Ammon's horn (tissue), 1 donor: ENCODE measurements around the gene CSMD2.

Source experiments
- DNase-seq: peaks from one replicate; pipeline ENCODE4 v3.0.0-alpha.2; 2016; ENCODE audit warnings: low spot score

CSMD2 gene

DNA sequence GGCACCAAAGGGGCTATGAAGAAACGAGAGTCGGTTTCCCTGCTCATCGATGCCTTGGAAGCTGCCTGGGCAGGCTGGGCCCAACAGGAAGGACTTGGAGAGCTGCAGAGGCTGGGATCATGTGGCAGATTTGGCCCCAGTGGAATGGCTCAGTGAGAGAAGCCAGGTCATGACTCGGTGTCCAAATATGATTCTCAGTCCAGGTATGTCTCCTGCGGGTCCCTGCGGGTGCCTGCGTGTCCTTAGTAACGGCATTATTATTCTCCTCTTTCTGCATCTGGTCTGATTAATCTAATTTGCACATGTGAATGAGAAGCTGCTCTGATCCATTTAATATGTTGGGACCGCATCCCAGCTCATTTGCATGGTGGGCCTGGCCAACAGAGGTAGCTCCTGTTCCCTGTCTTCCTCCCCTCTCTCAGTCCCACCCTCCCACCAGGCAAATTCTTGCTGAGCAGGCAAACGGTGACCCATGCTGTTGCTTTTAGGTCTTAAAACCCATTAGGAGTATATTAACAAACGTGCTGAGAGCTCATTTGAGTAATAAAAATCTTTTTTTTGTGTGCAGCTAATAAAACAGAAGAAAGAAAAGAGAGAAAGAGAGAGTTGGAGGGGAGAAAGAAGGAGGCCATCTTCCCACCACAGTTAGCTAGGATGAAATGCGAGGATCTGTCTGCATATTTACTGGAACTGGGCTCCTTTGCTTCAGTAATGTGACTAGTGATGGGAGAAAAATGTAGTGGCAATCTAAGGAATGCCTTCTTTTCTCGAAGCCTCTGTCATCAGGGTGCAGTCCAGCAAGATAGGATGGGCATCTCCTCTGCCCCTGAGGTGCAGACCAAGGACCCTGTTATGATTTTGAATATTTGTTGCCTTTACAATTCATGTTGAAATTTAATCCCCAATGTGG is 167.6 kb downstream of the CSMD2 start:
- no peak for DNase-seq

GRCh38 chr1:33996281-33996680 is 168.7 kb downstream of the CSMD2 start:
- DNase-seq: no peak

GRCh38 chr1:33993301-33993700 is 171.7 kb downstream of the CSMD2 start:
- no peak for DNase-seq

DNA sequence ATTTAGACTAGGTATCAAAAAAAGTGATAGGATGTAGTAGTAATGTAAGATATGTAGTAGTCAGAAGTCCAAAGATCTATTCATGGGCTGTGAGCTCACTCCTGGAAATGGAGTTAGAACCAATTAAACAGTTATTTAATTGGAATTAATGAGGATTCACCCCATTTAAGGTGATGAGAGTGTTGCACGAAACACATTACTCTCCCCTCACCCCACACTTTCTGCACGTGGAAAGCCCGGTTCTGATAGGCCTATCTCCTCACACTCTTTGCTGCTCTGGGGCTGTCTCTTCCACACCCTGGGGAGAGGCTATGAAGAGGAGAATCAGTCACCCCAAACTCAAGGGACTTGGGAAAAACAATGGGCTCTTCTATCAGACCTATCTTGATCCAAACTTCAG is 174.7 kb downstream of the CSMD2 start:
- DNase-seq: no peak

DNA sequence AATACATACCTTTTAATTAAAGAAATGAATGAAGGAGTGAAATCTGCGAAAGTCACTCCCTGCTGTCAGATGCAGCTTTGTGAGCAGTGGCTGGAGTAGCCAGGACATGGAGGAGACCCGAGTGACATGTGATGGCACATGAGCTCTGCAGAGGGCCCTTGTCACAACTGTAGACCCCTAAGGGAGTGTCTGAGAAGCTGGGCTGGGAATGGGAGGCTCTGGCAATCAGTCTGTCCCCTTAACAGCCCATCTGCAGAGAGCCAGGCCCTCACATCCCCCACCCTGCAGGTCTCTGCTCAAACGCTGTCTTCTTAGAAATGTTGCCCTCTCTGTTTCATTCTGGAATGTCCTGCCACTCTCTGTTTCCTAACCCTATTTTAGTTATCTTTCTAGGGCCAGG is 176.9 kb downstream of the CSMD2 start:
- DNase-seq: no peak

DNA sequence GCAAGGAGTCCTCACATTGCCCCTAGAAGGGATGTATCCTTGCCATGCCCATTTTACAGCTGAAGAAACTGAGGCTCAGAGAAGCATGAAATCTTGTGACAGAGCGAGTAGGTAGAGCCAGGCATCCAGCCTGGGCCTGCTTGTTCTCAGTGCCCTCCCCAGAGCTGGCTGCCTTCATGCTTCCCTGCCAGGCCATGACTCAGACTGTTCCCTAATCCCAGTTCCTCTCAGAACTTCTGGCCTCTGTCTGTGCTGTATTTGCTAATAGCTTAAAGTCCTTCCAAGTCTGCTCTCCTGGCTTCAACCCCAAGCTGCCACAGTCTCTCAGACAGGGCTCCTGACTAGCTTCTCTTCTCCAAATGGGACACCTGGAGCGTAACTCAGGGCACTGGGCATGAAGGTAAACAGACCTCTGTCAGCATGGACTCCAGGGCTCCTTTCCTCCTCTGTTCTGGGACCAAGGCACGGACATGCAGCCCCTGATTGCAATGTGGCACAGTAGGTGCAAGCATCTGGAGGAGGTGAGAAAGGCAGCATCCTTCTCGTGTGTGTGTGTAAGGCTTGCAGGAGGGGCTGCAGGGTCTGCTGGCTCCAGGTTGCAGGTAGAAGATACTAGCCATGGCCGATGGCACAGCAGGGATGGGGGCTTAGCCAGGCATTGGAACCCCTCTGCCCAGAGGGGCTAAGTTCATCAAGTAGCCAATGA is 178.5 kb downstream of the CSMD2 start:
- DNase-seq: peak; percentile 73

DNA sequence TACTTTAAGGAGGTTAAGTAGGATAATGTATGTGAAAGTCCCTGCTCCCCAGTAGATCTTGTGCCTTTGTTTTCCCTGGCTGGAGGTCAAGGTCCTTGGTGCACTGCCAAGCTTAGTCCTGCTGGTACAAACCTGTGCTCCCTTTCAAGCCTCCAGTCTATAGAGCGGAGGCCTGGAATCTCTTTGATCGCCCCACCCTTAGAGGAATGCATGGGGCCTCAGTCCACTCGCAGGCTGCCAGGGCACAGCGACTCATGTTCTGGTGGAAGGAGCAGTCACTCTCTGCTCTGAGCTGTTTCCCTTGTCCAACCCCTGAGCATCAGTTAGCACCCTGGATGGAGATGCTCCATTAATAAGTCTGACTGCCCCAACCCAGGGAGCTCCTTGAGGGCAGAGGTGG is 179.4 kb downstream of the CSMD2 start:
- no peak for DNase-seq

DNA sequence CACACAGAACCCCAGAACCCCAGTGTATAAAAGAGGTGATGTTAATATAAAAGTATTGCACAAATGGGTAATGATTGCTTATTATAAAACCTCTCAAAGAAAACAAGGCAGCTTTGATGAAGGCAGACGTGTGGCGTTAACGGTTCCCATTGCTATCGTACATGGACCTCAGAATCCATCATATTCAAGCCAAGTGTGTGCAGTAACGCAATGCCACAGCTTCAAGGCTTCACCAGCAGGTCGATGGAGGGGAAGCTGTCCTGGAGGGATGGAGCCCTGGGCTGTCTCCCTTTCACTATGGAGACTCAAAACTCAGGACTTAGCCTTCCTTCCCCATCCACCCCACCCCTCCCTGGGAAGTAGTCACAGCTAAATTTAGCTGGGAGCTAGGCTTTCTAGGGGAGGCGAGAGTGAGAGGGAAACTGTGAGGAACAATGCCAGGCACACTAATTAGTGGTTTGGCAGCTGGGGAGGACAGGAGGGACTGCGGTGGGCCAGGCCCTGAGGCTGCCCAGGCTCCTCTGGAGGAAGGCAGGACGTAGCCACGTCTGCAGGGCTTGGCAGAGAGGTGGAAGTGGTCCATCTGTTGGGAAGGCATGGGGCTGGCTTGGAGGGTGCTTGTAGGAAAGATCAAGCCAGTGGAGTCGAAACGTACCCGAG is 180.0 kb downstream of the CSMD2 start:
- no peak for DNase-seq

DNA sequence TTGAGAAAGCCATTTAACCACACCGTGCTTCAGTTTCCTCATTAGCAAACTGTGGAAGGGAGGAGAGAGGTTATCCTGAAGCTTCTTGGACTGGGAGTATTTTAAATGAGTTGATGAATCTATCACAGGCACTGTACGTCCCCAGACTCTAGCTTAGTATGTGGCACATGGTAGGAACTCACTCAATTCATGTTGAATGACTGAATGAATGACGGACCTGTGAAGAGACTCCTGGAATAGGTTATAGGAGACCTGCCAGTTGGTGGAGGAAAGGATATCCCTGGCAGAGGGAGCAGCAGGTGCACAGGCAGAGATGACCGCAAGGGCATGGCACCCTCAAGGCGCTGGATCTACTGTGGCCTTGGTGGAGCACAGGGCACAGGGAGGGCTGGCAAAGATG is 182.6 kb downstream of the CSMD2 start:
- no peak for DNase-seq

DNA sequence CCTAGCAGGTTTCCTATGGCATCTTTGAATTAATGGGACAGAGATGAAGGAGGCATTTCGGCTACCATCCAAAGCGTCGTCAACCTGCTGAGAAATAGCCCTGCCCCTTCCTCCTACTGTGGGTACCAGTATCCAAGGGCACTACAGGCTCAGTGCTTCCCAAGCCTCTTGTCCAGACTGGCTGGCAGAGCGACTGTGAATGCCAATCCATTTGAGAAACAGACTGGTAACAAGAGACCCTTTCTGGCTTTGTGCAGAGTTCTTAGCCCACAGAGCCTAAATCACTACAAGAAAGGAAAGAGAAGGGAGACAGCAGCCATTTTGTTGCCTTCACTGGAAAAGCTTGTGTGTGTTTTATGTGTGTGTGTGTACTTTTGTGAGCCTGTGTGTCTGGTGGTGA is 185.7 kb downstream of the CSMD2 start:
- DNase-seq: no peak

GRCh38 chr1:33975961-33976360 is 189.1 kb downstream of the CSMD2 start:
- DNase-seq: no peak

DNA sequence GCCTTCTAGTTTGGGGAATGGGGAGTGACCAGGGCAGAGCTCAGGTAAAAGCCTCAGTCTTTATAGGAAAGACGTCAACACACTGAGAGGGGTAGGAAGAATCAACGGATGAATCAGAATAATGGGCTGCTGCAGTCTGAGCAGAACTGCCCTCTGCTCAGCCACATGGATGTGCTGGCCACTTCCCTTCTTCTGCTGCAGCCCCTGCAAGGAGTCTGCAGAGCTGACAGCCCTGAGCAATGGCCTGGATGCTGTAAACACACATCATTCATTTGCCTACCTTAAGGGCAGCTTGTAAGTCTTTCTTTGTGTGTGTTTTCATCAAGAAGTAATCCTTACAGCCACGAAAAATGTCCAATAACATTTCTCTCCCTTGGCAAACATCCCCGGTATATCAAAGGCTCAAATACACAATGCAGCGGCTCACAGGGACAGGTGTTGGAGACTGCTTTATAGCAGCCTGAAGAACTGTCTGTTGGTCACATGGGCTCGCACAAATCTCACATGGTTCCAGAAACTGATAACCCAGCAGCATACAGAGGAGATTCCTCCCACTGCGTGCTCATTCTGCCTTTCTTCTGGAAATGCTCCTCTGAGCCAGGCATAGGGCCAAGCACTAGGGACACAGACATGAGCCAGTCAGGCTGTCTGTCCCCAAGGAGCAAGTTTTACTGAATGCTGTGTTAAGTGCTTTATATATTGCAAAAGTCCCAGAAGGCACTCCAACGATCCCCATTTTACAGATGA is 191.1 kb downstream of the CSMD2 start:
- peak; percentile 53 for DNase-seq

DNA sequence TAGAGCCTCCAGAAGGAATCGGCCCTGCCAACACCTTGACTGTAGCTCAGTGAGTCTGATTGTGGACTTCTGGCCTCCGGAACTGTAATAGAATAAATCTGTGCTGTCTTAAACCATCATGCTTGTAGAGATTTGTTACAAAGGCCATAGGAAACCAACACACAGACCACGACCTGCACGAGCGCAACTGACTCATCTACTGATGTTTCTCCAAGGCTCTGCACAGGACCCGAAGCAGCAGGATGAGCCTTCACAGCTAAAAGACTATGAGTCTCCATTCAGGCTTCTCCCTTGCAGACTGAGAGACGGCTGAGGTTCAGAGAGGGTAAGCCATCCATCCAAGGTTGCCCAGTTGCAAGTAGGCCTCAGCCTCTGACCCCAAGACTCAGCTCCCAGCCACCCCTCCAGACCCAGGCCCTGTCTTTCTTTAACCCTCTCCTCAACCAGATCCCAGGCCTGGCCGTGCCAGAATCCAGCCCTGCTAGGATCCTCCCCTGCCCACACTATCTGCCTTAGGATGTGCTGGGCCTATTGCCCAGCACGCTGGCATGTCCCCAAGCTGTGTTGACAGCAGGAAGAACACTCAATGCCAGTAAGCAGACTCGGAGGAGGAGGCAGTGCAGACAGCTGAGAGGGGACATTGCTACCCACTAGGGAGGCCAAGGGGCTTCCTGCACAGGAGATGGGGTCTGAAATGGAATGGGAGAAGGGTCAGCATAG is 192.2 kb downstream of the CSMD2 start:
- DNase-seq: peak; percentile 89

- DNase-seq: no peak
These were observed 193.1 kb downstream of the CSMD2 start for GRCh38 chr1:33971913-33972312.

DNA sequence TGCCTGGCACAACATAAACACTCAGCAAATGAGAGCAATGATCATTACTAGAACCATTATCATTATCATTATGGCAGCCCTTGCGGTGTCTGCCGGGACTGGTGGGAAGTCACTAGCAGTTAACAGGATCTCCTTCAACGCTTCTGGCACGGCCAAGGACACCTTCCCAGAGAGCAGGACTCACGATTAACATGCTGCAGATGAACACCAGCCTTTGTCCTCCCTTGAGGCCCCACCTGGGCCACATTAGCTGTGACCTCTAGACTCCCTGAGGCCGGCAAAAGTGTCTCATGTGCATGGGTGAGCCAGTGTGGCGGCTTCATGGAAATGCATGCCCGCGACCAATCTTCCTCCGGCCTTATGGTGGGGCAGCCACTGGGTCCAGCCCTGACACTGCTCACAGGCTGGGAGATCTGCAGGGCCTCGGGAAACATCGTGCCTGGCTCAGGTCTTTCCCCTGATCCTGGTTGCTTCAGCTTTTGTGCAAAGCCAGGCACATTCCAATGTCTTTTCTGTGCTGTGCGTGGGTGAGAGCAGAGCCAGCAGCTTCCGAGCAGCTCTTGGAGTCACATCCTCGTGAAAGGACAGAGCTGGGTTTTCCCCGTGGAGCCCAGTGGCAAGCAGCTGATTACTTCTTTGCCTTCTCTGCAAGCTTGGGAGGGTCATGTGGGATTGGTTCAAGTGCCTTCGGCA is 193.9 kb downstream of the CSMD2 start:
- DNase-seq: peak; percentile 51

DNA sequence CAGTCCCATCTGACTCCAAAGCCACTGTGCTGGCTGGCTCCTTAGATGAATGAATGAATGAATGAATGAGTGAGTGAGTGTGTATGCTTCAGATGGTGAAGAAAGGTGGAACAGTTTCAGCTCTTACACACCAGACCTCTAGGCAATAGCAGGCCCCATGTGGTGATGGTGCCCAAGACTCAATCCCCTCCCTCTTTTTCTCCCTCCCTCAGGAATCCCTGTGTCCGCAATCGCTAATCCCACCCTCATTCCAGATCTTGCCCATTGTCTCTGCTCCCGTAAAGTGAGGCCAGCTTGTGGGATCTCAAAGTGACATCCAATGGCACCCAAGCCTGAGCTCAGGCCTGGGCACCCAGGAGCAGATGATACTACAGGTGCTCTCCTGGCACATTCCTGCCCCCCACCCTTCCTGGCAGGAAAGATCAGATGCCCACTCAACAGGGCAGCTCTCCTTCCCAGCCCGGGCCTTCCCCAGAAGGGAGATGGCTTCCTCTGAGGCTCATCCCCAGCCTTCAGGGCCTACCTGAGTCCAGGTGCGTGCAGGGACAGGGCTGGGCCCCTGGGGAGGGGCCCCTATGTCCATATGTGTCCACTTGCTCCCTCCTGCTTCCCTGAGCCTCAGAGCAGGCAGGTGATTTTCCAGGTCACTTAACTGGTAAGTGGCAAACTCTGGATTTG is 194.7 kb downstream of the CSMD2 start:
- DNase-seq: no peak

GRCh38 chr1:33966346-33967141 is 198.5 kb downstream of the CSMD2 start:
- no peak for DNase-seq

GRCh38 chr1:33965086-33965485 is 199.9 kb downstream of the CSMD2 start:
- no peak for DNase-seq

DNA sequence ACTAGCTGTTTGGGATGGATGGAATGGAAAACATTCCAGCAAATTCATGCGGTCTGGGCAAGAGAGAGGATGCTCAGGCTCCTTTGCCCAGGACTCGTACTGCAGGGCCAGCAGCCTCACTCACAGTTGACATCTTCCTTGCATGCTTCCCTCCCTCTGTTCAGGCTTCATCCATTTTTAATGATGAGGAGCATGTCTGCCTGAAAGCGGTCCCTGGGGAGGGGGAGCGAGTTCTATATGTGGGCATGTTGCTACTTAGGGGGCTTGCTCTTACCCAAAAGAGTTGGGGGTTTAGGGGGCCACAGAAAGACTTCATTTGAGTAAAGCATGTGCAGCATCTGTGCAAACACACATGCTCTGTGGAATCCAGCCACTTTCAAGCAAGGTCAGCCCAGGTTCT is 203.0 kb downstream of the CSMD2 start:
- no peak for DNase-seq
